ENCODE measurements around the gene EPN3. TPM values are rescaled to one million over a fixed set of nuclear protein-coding genes. Genes with fewer than 3 reads are reported as not detected.

EPN3 gene
- total RNA-seq, 1 donor from 2014 or later: 1.5 TPM

- intact Hi-C loops (cut with DNase I): no loop called here
- Histone ChIP-seq H3K36me3 (no peaks in the 10 kb centered on the region), H3K9me3 (no peaks in the 10 kb centered on the region), H3K4me1 (peaks cover 13% of the 10 kb centered on the region), H3K4me3 (no peak overlapping the region), H3K27ac (no peak overlapping the region), H3K27me3 (ENCODE audit: low read depth) (no peaks in the 10 kb centered on the region)
- TF ChIP-seq CTCF (IDR thresholded peaks at IDR 0.05): no peak
- peak; percentile 85 for DNase-seq
- peak; percentile 79 to 90 for ATAC-seq
These were observed 60.8 kb downstream of the EPN3 start for GRCh38 chr17:50593321-50593720.

Other genes starting within 250 kb of the EPN3 start
- 19.3 TPM for gene XYLT2, start 186.6 kb upstream of the EPN3 start, total RNA-seq
- gene MRPL27, start 159.6 kb upstream of the EPN3 start, total RNA-seq: 43.9 TPM
- gene EME1, start 159.5 kb upstream of the EPN3 start, total RNA-seq: 1.8 TPM
- 55.5 TPM for gene LRRC59, start 135.2 kb upstream of the EPN3 start, total RNA-seq
- 70.4 TPM for gene ACSF2, start 106.5 kb upstream of the EPN3 start, total RNA-seq
- gene CHAD, start 63.9 kb upstream of the EPN3 start, total RNA-seq: not detected
- 29.2 TPM for gene RSAD1, start 53.9 kb upstream of the EPN3 start, total RNA-seq
- 3.8 TPM for gene MYCBPAP, start 24.3 kb upstream of the EPN3 start, total RNA-seq
- gene SPATA20, start 14.4 kb downstream of the EPN3 start, total RNA-seq: 29.7 TPM
- gene CACNA1G, start 28.0 kb downstream of the EPN3 start, total RNA-seq: 0.21 TPM
- gene ABCC3, start 102.1 kb downstream of the EPN3 start, total RNA-seq: 41.7 TPM
- 49.5 TPM for gene ANKRD40, start 175.2 kb downstream of the EPN3 start, total RNA-seq
- gene LUC7L3, start 186.9 kb downstream of the EPN3 start, total RNA-seq: 106 TPM
- gene ANKRD40CL, start 234.8 kb downstream of the EPN3 start, total RNA-seq: not detected

Measured in lower lobe of right lung (tissue), 2 donors.